Activated gamma-delta T cell treated with Interleukin-2 at 50 U/mL for 16 hours (primary cell): ENCODE data around the gene ANXA2R.
"Not testable (repeated sequence)": the region's sequence is repeated elsewhere in the genome, so short reads cannot be mapped to it uniquely, and the experiment has no call there.

Experiments used
- DNase-seq: peaks from one replicate; pipeline ENCODE4 v3.0.0-alpha.2; 2020

ANXA2R gene

GRCh38 chr5:43040287-43041098 is at the start of gene ANXA2R:
Gene ANXA2R, minus strand, starts transcription at chr5:43040319. Its CDS starts 273 bp downstream, at chr5:43040046.
- peak; percentile 93 for DNase-seq

DNA sequence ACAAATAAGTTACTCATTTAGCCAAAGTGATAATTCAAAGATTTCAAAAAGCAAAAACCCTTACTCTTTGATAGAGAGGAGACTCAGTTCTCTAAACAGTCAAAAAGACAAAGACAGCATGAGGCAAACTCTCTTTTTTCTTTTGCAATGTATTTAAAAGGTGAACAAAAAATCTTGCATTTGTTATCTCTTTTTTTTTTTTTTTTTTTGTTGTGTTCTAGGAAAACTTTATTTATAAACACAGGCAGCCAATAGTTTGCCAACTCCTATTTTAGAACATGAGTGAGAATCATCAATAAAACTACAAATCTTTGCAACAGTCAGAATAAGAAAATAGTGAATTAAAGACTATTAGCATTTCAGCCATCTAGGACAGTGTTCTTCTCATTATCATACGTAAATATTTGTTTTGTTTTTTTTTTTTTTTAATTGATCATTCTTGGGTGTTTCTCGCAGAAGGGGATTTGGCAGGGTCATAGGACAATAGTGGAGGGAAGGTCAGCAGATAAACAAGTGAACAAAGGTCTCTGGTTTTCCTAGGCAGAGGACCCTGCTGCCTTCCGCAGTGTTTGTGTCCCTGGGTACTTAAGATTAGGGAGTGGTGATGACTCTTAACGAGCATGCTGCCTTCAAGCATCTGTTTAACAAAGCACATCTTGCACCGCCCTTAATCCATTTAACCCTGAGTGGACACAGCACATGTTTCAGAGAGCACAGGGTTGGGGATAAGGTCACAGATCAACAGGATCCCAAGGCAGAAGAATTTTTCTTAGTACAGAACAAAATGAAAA is 46.2 kb upstream of the ANXA2R start:
- DNase-seq = not testable (repeated sequence)

DNA sequence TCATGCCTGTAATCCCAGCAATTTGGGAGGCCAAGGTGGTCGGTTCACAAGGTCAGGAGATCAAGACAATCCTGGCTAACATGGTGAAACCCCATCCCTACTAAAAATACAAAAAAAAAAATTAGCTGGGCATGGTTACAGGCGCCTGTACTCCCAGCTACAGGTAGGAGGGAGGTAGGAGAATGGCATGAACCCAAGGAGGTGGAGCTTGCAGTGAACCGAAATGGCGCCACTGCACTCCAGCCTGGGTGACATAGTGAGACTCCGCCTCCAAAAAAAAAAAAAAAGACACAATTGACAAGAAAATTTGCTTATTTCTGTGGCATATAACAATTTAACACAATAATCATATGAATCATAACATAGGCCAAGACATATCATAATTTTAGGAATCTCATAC is 45.3 kb upstream of the ANXA2R start:
- no peak for DNase-seq

DNA sequence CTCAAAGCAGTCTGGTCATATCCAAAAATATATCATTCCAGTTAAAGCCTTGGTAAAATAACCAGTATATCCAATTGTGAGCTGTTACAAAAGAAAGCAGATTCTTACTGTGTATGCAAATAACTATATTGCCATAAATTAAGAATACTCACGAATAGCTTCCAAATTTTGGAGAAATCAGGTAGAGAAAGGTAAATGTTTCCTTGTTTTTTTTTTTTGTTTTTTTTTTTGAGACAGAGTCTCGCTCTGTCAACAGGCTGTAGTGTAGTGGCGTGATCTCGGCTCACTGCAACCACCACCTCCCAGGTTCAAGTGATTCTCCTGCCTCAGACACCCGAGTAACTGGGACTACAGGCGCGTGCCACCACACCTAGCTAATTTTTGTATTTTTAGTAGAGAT is 44.3 kb upstream of the ANXA2R start:
- not testable (repeated sequence) for DNase-seq

- not testable (repeated sequence) for DNase-seq
These were observed 41.2 kb upstream of the ANXA2R start for GRCh38 chr5:43081345-43081744.

- no peak for DNase-seq
These were observed 38.8 kb upstream of the ANXA2R start for GRCh38 chr5:43078956-43079355.

DNA sequence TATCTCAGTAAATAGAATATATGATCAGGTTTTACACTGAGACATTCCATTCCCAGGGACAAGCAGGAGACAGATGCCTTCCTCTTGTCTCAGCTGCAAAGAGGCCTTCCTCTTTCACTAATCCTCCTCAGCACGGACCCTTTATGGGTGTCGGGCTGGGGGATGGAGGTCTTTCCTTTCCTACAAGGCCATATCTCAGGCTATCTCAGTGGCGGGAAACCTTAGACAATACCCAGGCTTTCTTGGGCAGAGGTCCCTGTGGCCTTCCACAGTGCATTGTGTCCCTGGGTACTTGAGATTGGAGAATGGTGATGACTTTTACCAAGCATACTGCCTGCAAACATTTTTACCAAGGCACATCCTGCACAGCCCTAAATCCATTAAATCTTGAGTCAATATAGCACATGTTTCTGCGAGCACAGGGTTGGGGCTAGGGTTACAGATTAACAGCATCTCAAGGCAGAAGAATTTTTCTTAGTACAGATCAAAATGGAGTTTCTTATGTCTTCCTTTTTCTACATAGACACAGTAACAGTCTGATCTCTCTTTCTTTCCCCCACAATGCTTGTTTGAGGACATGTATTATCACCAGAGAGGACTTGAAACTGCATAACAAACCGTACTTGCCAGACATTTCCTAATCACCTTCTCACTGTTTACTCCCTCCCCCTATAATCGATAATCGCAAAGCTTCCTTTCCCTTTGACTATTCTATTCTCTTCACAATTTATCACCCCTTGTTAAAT is 37.5 kb upstream of the ANXA2R start:
- not testable (repeated sequence) for DNase-seq

- no peak for DNase-seq
These were observed 35.5 kb upstream of the ANXA2R start for GRCh38 chr5:43075319-43076293.

GRCh38 chr5:43074987-43075318 is 34.8 kb upstream of the ANXA2R start:
- DNase-seq = no peak

DNA sequence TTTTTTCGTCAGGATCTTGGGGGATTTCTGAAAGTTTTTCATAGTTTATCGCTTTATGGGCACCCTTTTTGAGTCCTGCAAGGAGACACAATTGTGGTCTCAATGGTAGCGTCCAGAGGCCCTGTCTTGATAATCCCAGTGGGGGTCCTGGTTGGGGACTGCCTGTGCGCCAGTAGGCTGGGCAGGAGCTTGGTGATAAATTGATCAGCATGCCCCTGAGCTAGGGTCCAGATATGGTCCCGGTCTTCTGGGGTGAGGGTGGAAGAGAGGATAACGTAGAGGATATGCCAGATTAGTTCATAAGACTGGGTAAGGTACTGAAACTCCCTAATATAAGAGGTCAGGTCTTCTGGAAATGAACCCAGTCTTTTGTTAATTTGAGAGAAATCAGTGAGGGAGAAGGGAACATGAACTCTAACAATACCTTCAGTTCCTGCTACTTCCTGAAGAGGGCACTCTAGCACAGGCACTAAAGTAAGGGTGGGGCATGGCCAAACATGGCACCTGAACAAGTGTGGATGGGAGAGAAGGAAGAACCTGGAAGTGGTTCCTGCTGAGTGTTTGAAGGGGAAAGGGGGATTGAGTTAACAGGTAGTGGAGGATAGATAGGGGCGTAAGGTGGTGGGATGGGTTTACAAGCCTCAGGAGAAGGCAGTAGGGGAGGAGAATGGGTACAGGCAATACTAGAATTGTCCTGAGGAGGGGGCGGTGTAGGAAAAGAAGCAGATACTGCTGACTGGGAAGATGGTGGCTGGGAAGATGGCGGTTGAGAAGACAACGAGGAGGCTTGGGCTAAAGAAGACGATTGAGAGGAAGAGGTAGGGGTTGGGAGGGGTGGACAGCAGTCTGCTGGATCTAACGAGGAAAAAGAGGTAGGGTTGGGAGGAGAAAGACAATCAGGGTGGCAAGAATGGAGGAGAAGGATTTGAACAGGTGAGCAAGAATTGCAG is 33.8 kb upstream of the ANXA2R start:
- peak; percentile 38 for DNase-seq

- DNase-seq = not testable (repeated sequence)
These were observed 29.2 kb upstream of the ANXA2R start for GRCh38 chr5:43069401-43069720.

- DNase-seq = no peak
These were observed 27.9 kb upstream of the ANXA2R start for GRCh38 chr5:43068037-43068436.

DNA sequence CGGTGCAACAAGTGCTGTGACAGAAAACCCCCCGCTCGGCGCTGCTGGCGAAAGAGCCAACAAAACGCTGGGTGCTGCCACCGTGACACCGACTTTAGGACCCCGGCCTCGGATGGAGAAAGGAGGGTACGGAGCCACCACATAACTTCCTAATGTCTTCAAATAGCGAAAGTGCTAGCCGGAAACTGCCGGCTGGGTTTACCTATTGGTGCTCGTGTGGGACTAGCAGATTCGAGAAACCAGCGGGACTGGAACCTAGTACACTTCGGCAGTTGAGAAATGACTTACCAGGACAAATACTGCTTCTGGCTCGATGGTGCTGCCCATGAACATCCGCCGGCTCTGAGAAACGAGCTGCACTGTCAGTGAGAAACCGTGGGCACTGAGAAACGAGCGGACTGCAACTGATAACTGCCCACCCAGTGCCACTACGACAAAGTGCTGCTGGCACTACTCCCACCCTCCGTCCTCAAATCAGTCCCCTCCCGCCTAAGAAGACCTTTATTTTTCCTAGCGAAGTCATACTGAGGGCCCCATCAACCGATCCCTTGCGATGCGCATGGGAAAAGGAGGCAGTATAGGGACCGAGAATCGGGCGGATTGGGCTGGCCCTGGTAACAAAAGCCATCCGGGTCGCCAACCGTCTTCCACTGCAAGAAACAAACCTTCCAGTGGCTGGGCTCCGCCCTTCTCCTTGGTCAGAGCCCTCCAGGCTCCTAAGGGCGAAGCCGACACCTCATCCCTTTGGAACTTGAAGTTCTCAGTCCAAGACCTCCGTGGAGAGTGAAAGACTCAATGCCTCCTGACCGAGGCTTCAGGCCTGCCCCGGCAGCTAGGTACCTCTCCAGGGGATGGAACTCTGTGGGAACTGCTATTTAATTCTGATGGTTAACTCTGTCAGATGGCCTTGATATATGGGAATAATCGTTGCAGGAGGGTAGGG is 27.0 kb upstream of the ANXA2R start:
- DNase-seq = peak; percentile 88

GRCh38 chr5:43065948-43066798 is 26.1 kb upstream of the ANXA2R start:
- DNase-seq = peak; percentile 72

GRCh38 chr5:43065387-43065947 is 25.3 kb upstream of the ANXA2R start:
- no peak for DNase-seq

DNA sequence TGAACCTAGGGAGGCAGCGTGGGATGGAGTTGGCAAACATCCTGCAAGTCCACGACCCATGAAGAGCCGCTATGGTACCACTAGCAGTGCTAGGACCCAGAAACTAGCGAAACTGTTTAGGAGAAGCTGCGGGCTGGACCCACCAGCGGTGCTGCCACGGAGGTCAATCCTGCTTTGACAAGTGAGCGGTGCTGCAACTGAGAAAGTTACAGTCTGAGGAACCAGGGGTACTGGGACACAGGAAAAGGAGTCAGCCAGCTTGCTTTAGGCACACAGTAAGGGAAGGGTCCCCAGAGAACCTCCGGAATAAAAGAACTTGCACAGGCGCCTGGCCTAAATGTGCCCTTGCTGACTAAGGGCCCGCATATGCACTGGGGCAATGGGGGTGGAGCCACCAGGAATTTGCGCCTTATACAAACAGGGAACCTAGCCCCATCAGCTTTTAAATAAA is 23.6 kb upstream of the ANXA2R start:
- no peak for DNase-seq

DNA sequence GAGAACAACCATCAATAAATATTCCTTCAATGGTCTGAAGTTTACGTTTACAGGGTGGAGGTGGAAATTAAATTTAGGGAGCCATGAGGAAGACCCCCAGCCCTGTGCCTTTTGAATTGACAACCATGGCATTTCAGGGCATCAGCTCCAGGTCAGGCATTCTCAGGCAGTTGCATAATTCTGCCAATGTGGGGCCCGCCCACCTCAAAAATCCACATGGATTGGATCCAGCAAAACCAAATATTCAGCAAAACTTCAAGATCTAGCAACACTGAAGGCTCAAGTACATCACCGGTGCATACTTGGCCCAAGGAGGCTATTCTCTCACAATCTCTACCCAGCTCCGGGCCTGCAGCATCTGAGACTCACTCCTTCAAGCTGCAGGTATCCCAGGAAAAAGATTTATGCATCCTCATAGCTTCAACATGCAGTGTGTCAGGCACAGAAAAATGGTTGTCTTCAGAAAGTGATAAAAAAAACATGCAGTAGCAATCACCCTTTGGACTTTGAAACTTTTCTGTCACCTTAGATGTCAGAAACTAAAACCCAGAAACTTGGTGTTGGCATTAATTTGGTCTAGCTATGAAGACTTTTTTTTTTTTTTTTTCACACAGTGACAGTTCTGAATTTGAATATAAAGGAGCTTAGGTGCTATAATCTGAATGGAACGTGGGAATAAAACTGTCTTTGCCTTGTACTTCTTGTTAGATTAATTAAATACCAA is 21.4 kb upstream of the ANXA2R start:
- DNase-seq = no peak

- DNase-seq = not testable (repeated sequence)
These were observed 19.9 kb upstream of the ANXA2R start for GRCh38 chr5:43060020-43060419.
